Central memory CD8-positive, alpha-beta T cell (primary cell): ENCODE measurements around the gene CERK.
"Not testable (repeated sequence)": the region's sequence is repeated elsewhere in the genome, so short reads cannot be mapped to it uniquely, and the experiment has no call there.

ENCODE experiments used
- ATAC-seq: fragments of 150-1000 bp; cut with Tn5 transposase; replicated peaks from 2 replicates; pipeline ENCODE4 v1.10.0; 2022; ENCODE audit warnings: mild to moderate bottlenecking, moderate FRiP score, moderate number of reproducible peaks; ENCODE audit not compliant: poor library complexity, severe bottlenecking; ENCODE audit errors: extremely low read depth
- DNase-seq, 2 donors: peaks; one replicate each; pipeline ENCODE4 v3.0.0; 2021; ENCODE audit warnings: low spot score in 2 of 2
- H3K27ac Mint-ChIP-seq: one replicate; pipeline ENCODE4 v1.8.0; 2022; ENCODE audit warnings: low read depth, mild to moderate bottlenecking, moderate library complexity, mixed read lengths
- H3K27me3 Mint-ChIP-seq: one replicate; pipeline ENCODE4 v1.8.0; 2022; ENCODE audit warnings: mixed read lengths
- H3K36me3 Mint-ChIP-seq: one replicate; pipeline ENCODE4 v1.8.0; 2022; ENCODE audit warnings: mild to moderate bottlenecking, moderate library complexity, mixed read lengths; ENCODE audit not compliant: insufficient read depth
- H3K4me1 Mint-ChIP-seq: one replicate; pipeline ENCODE4 v1.8.0; 2022; ENCODE audit warnings: mixed read lengths
- H3K4me3 Mint-ChIP-seq: one replicate; pipeline ENCODE4 v1.8.0; 2022; ENCODE audit warnings: mild to moderate bottlenecking, moderate library complexity, mixed read lengths
- H3K9me3 Mint-ChIP-seq: one replicate; pipeline ENCODE4 v1.8.0; 2022; ENCODE audit warnings: mixed read lengths

The CERK gene

DNA sequence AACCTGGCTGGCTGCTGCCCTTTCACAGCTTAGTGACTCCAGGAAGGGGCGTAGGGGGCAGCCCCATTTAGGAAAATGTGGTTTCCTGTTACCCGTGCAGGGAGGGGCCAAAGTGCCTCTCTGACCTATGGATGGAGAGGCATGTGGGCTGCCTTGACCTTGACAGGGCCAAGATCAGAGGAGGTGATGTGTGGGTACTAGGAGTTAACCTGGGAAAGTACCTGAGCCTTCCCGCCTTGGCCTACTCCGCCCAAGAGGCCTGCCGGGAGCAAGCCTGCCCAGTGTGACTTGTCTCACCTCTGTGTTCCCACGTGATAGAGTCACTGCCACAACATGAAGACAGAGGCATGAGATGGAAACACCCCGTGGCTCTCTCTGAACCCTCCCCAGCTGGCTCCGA is 84.5 kb downstream of the CERK start:
- DNase-seq (no peak), ATAC-seq (peak; percentile 28)
- no peaks in the 10 kb centered on the region for H3K9me3 Mint-ChIP-seq
- peaks cover 1% of the 10 kb centered on the region for H3K36me3 Mint-ChIP-seq
- H3K27me3 Mint-ChIP-seq: no peaks in the 10 kb centered on the region
- H3K4me1 Mint-ChIP-seq: peaks cover 32% of the 10 kb centered on the region
- H3K27ac Mint-ChIP-seq: no peak overlapping the region
- H3K4me3 Mint-ChIP-seq: no peak overlapping the region

DNA sequence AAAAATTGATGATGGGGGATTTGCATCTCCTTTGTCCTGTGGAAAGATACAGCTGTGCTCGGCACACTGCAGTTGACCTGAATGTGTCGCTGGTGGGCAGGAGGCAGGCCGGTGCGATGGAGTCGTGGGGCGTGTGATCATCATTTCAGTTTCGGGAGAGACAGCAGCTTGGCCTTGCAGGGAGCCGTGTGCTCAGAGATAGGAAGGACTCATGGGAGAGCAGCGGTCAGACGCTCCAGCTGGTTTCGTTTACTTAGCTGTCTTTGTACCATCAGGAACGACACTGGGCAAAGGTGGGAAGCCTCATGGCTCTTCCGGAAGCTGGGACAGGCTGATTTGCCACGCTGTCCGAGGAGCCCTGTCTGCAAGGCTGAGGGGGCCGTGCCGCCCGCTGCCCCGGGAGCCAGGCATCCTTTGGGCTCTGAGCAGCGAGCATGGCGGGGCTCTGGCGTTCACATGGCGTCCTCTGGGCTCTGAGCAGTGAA is 85.2 kb downstream of the CERK start:
- Mint-ChIP-seq H3K4me3 (no peak overlapping the region), H3K36me3 (peaks cover 1% of the 10 kb centered on the region), H3K9me3 (no peaks in the 10 kb centered on the region), H3K4me1 (peaks cover 39% of the 10 kb centered on the region), H3K27me3 (no peaks in the 10 kb centered on the region), H3K27ac (no peak overlapping the region)
- DNase-seq (no peak), ATAC-seq (no peak)

DNA sequence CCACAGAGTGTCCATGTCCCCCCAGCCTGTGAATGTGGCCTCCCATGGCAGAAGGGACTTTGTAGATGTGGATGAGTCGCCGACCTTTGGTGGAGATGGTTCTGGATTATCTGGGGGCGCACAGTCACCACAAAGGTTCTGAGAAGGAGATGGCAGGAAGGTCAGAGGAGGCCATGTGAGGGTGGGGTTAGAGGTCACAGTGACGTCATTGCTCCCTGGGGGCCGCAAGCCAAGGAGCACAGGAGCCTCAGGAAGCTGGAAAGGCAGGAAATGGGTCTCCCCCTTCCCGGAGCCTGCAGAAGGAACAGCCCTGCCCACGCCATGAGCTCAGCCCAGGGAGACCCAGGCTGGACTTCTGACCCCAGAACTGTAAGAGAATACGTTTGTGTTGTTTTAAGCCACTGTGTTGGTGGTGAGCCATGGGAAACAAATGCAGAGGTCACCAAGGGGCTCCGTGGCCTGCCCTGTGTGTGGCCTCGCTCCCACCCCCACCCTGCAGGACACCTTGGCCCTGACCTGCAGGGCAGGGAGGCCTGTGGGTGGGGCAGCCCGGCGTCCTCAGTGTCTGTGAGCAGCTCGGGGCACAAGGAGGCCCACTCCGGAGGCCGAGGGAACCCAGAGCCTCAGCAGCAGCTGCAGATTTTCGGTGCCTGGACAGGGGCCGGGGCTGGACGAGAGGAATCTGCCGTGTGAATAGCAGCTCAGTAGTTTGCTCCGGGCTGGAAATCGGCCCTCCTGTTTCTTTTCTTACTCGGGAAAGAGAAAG is 85.8 kb downstream of the CERK start:
- no peaks in the 10 kb centered on the region for H3K9me3 Mint-ChIP-seq
- no peaks in the 10 kb centered on the region for H3K27me3 Mint-ChIP-seq
- peaks cover 41% of the 10 kb centered on the region for H3K4me1 Mint-ChIP-seq
- ATAC-seq: no peak
- peaks cover 1% of the 10 kb centered on the region for H3K36me3 Mint-ChIP-seq
- no peak for DNase-seq
- no peak overlapping the region for H3K4me3 Mint-ChIP-seq
- H3K27ac Mint-ChIP-seq: peak overlapping the region; percentile 61

- ATAC-seq (no peak), DNase-seq (no peak)
- Mint-ChIP-seq H3K4me1 (peaks cover 41% of the 10 kb centered on the region), H3K4me3 (no peak overlapping the region), H3K9me3 (no peaks in the 10 kb centered on the region), H3K27ac (peak overlapping the region; percentile 61), H3K36me3 (peaks cover 1% of the 10 kb centered on the region), H3K27me3 (no peaks in the 10 kb centered on the region)
These were observed 86.7 kb downstream of the CERK start for GRCh38 chr22:46651316-46651715.

- no peak for DNase-seq
- peaks cover 1% of the 10 kb centered on the region for H3K36me3 Mint-ChIP-seq
- no peaks in the 10 kb centered on the region for H3K27me3 Mint-ChIP-seq
- H3K4me1 Mint-ChIP-seq: peaks cover 41% of the 10 kb centered on the region
- no peak overlapping the region for H3K27ac Mint-ChIP-seq
- H3K9me3 Mint-ChIP-seq: no peaks in the 10 kb centered on the region
- no peak for ATAC-seq
- H3K4me3 Mint-ChIP-seq: no peak overlapping the region
These were observed 87.8 kb downstream of the CERK start for GRCh38 chr22:46650078-46650810.

GRCh38 chr22:46649141-46650077 is 88.6 kb downstream of the CERK start:
- H3K36me3 Mint-ChIP-seq: peaks cover 1% of the 10 kb centered on the region
- ATAC-seq: no peak
- no peaks in the 10 kb centered on the region for H3K9me3 Mint-ChIP-seq
- DNase-seq: no peak
- no peak overlapping the region for H3K27ac Mint-ChIP-seq
- H3K4me3 Mint-ChIP-seq: no peak overlapping the region
- peaks cover 41% of the 10 kb centered on the region for H3K4me1 Mint-ChIP-seq
- H3K27me3 Mint-ChIP-seq: no peaks in the 10 kb centered on the region

- not testable (repeated sequence) for H3K27me3 Mint-ChIP-seq, H3K4me3 Mint-ChIP-seq, ATAC-seq, H3K9me3 Mint-ChIP-seq, H3K27ac Mint-ChIP-seq, DNase-seq, H3K36me3 Mint-ChIP-seq
- peaks cover 41% of the 10 kb centered on the region for H3K4me1 Mint-ChIP-seq
These were observed 89.7 kb downstream of the CERK start for GRCh38 chr22:46648225-46648820.

GRCh38 chr22:46646531-46647215 is 91.4 kb downstream of the CERK start:
- Mint-ChIP-seq H3K27ac (no peak overlapping the region), H3K36me3 (no peaks in the 10 kb centered on the region), H3K9me3 (no peaks in the 10 kb centered on the region), H3K4me1 (peaks cover 29% of the 10 kb centered on the region), H3K27me3 (no peaks in the 10 kb centered on the region), H3K4me3 (no peak overlapping the region)
- no peak for ATAC-seq
- no peak for DNase-seq

DNA sequence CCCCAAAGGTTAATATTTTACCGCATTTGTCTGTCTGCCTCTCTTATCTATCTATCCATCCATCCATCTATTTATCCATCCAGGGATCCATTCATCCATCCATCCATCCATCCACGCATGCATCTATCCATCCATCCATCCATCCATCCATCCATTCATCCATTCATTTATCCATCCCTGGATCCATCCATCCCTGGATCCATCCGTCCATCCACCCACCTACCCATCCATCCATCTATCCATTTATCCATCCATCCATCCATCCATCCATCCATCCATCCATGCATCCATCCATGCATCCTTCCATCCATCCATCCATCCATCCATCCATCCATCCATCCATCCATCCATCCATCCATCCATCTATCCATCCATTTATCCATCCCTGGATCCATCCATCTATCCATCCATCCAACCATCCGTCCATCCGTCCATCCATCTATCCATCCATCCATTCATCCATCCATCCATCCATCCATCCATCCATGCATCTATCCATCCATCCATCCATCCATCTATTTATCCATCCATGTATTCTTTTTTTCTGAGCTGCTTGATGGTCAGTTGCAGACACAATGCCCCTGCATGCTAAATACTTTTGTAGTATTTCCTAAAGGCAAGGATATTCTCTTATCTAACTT is 95.1 kb downstream of the CERK start:
- DNase-seq, ATAC-seq, H3K9me3 Mint-ChIP-seq: not testable (repeated sequence)

DNA sequence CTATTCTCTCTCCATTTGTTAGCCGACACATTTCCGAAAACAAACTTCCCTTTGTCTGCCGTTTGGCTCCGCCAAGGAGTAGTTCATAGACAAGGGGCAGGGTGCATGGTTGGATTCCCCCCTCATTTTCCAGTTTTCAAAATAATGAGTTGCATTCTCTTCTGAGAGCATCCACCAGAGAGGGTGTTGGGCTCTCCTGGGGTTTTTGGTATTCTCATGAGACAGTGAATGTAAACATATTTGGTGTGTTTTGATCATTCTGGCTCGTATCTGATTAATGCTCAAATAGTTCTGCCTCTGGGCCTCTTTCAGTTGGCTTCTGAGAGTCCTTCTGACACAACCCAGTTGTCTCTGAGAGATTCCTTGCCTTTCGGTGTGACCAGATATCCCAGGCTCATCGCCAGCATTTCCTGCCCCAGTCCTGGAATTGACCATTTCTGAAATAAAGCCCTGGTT is 96.2 kb downstream of the CERK start:
- no peak overlapping the region for H3K4me3 Mint-ChIP-seq
- H3K9me3 Mint-ChIP-seq: no peaks in the 10 kb centered on the region
- peaks cover 12% of the 10 kb centered on the region for H3K4me1 Mint-ChIP-seq
- H3K27me3 Mint-ChIP-seq: no peaks in the 10 kb centered on the region
- ATAC-seq (no peak), DNase-seq (no peak)
- H3K27ac Mint-ChIP-seq: no peak overlapping the region
- peaks cover 2% of the 10 kb centered on the region for H3K36me3 Mint-ChIP-seq

More for the DNA sequence above, 95.1 kb downstream of the CERK start:
- not testable (repeated sequence) for H3K36me3 Mint-ChIP-seq, H3K27me3 Mint-ChIP-seq, H3K27ac Mint-ChIP-seq, H3K4me3 Mint-ChIP-seq
- peaks cover 14% of the 10 kb centered on the region for H3K4me1 Mint-ChIP-seq

GRCh38 chr22:46640293-46641055 is 97.6 kb downstream of the CERK start:
- DNase-seq (no peak), ATAC-seq (no peak)
- H3K4me3 Mint-ChIP-seq: no peak overlapping the region
- peaks cover 2% of the 10 kb centered on the region for H3K36me3 Mint-ChIP-seq
- H3K27ac Mint-ChIP-seq: no peak overlapping the region
- no peaks in the 10 kb centered on the region for H3K27me3 Mint-ChIP-seq
- no peaks in the 10 kb centered on the region for H3K9me3 Mint-ChIP-seq
- H3K4me1 Mint-ChIP-seq: peaks cover 12% of the 10 kb centered on the region
